ENCODE results near the gene LCTL.

- TF ChIP-seq, protein P1, sequence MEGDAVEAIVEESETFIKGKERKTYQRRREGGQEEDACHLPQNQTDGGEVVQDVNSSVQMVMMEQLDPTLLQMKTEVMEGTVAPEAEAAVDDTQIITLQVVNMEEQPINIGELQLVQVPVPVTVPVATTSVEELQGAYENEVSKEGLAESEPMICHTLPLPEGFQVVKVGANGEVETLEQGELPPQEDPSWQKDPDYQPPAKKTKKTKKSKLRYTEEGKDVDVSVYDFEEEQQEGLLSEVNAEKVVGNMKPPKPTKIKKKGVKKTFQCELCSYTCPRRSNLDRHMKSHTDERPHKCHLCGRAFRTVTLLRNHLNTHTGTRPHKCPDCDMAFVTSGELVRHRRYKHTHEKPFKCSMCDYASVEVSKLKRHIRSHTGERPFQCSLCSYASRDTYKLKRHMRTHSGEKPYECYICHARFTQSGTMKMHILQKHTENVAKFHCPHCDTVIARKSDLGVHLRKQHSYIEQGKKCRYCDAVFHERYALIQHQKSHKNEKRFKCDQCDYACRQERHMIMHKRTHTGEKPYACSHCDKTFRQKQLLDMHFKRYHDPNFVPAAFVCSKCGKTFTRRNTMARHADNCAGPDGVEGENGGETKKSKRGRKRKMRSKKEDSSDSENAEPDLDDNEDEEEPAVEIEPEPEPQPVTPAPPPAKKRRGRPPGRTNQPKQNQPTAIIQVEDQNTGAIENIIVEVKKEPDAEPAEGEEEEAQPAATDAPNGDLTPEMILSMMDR (IDR thresholded peaks at IDR 0.05; ENCODE audit: insufficient read depth, low read depth, low read length) = no peak
- TF ChIP-seq EZH2 (IDR thresholded peaks at IDR 0.05; ENCODE audit: insufficient read depth, low read length) = no peak
Measured at GRCh38 chr15:66542896-66543295, 22.9 kb downstream of the LCTL start.
